Activated CD4-positive, alpha-beta T cell treated with anti-CD3 and anti-CD28 coated beads, Interleukin-2, amount 50 U/mL, for 4 hours (primary cell): ENCODE data around the gene MRPL40.

Source experiments
- DNase-seq, 2 experiments: peaks; one replicate each; pipeline ENCODE4 v3.0.0-alpha.2; 2020

The MRPL40 gene

GRCh38 chr22:19432133-19432851 lies at the start of gene MRPL40:
TSS of gene MRPL40 (plus strand) at chr22:19432545. CDS start at chr22:19432555, 10 bp downstream.
- DNase-seq, result peak; percentile 80 to 83

GRCh38 chr22:19383292-19383691 lies 49.1 kb upstream of the MRPL40 start:
- DNase-seq, result no peak

GRCh38 chr22:19385221-19385906 lies 47.0 kb upstream of the MRPL40 start:
- no peak for DNase-seq

- no peak for DNase-seq
These were observed 46.1 kb upstream of the MRPL40 start for GRCh38 chr22:19386248-19386647.

GRCh38 chr22:19387038-19387437 lies 45.3 kb upstream of the MRPL40 start:
- no peak for DNase-seq

- no peak for DNase-seq
These were observed 44.8 kb upstream of the MRPL40 start for GRCh38 chr22:19387575-19387974.

GRCh38 chr22:19393704-19394103 lies 38.6 kb upstream of the MRPL40 start:
- DNase-seq, result no peak

GRCh38 chr22:19394274-19395050 lies 37.9 kb upstream of the MRPL40 start:
- no peak for DNase-seq

- DNase-seq, result no peak
These were observed 37.1 kb upstream of the MRPL40 start for GRCh38 chr22:19395276-19395675.

- no peak for DNase-seq
These were observed 35.8 kb upstream of the MRPL40 start for GRCh38 chr22:19396561-19396933.

- DNase-seq, result no peak
These were observed 35.2 kb upstream of the MRPL40 start for GRCh38 chr22:19396934-19397733.

GRCh38 chr22:19397734-19398104 lies 34.6 kb upstream of the MRPL40 start:
- DNase-seq, result no peak

GRCh38 chr22:19398206-19398605 lies 34.1 kb upstream of the MRPL40 start:
- no peak for DNase-seq

GRCh38 chr22:19398652-19399051 lies 33.7 kb upstream of the MRPL40 start:
- DNase-seq, result no peak

- no peak for DNase-seq
These were observed 31.5 kb upstream of the MRPL40 start for GRCh38 chr22:19400881-19401280.

GRCh38 chr22:19401483-19401882 lies 30.9 kb upstream of the MRPL40 start:
- no peak for DNase-seq

- DNase-seq, result no peak
These were observed 29.6 kb upstream of the MRPL40 start for GRCh38 chr22:19402642-19403191.

GRCh38 chr22:19404676-19405075 lies 27.7 kb upstream of the MRPL40 start:
- no peak for DNase-seq

- no peak for DNase-seq
These were observed 27.2 kb upstream of the MRPL40 start for GRCh38 chr22:19405133-19405532.

GRCh38 chr22:19405652-19406051 lies 26.7 kb upstream of the MRPL40 start:
- DNase-seq, result no peak

GRCh38 chr22:19406281-19406811 lies 26.0 kb upstream of the MRPL40 start:
- DNase-seq, result no peak

GRCh38 chr22:19406846-19407245 lies 25.5 kb upstream of the MRPL40 start:
- DNase-seq, result no peak
